Measurements from ENCODE around the gene C5orf47.

Gene C5orf47

DNA sequence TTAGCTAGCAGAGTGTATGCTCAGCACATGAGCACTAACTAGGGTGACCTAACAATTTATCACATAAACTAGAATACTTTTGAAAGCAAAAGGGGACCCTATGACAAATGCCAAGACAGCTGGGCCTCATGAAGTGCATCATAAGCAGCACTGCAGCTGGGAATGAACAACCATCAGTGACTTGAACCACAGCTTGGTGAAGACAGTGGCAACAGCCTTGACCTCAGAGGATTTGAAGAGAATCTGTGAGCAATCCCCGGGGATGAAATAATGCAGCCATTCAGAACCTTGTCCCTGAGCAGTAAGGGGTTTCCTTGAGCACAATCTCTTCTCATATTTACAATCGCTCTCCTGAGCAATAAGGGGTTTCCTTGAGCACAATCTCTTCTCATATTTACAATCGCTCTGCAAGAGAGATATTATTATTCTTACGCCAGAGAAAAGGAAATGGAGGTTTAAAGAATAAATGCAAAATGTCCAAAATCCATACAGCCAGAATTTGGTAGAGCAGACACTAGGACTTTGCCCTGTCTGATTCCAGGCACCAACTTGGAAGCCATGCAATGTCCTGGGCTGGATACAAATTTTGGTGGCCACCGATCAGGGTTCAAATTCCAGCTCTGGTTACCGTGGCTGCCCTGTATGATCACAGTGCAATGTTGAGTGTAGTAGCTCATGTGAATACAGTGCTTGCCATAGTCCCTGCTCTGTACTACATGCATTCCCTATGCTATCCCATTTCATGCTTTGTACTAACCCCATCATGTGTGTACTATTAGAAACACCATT, 55.7 kb downstream of the C5orf47 start:
- no peak for DNase-seq

GRCh38 chr5:174045470-174046025, 56.6 kb downstream of the C5orf47 start, which contains the start of gene NSG2:
Gene NSG2, plus strand, starts transcription at chr5:174045706. Its CDS starts 1,050 bp downstream, at chr5:174046756.
- peak; percentile 81 to 89 for DNase-seq

DNA sequence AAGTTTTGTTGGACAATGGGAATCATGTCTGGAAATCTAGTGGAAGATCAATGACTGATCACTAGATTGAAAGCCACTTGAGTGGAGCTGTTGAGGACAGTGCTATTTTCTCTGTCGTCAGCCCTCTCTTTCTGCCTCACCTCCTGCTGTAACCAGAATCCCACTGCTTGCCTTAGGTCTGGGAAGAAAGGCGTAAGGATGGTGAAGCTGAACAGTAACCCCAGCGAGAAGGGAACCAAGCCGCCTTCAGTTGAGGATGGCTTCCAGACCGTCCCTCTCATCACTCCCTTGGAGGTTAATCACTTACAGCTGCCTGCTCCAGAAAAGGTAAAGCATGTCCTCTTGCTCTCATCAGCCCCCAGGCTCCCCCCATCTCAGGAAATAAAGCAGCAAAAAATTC, 57.6 kb downstream of the C5orf47 start:
- DNase-seq, result no peak

GRCh38 chr5:174047472-174048099, 58.6 kb downstream of the C5orf47 start:
- DNase-seq, result no peak

DNA sequence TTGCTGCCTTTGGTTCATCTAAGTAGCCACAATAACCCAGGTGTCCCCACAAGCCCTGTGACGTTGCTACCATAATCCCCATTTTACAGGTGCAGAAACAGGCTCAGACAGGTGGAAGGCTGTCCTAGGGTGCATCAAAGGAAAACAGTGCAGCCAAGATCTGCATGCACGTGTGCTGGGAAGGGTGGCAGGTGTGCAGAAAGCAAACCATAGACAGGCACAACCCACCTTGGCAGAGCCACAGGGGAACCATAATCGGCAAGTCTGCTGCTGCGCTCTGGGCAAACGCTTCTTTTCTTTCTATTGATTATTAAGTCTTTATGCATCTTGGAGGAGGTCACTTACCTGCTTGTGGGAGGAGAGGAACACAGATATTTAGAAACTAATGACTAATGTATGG, 63.7 kb downstream of the C5orf47 start:
- DNase-seq, result no peak

GRCh38 chr5:174053905-174054304, 64.9 kb downstream of the C5orf47 start:
- DNase-seq, result no peak

Data from NCI-H524 (cell line).